ENCODE data around the gene COL5A2.

DNA sequence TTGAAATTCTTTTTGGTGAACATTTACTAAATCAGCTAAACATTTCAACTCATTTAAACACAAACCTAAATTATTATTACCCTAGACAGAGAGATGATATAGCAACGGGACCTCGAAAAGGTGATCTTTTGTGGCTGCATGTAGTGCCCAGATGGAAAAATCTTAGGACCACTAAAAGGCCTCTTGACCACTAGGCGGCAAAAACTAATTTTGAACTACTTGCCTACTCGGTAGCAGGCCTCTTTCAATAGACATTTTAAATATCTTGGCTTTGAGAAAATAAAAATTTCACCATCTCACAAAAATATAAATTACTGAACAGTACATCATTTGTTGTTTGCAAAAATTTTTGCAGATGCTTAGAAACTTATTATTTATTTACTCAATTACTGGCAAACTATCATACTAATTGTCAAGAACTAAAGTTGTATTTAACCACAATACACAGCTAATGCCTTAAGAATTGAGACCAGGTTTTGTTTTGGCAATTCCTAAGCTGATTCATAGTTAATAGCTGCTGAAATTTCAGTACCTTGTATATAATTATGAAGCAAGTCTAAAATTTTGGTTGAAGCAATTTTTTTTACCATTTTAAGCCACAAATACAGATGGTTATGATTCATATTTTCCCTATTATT lies 196.0 kb downstream of the COL5A2 start:
- TF ChIP-seq CTCF (optimal IDR thresholded peaks at IDR 0.05 in 1 of 3, IDR thresholded peaks at IDR 0.05 in 1 of 3, conservative IDR thresholded peaks at IDR 0.05 in 1 of 3; ENCODE audit: extremely low read depth in 1 of 3, insufficient read depth in 2 of 3, low read length in 3 of 3) (peak in 1 of 3 experiments; percentile 15), EZH2 (IDR thresholded peaks at IDR 0.05; ENCODE audit: low read length) (no peak)
